Activated naive CD8-positive, alpha-beta T cell treated with anti-CD3 and anti-CD28 coated beads, Interleukin-2, amount 50 U/mL, for 16 hours (primary cell): Measurements from ENCODE around the gene PVRIG.
"Not testable (repeated sequence)": the region's sequence is repeated elsewhere in the genome, so short reads cannot be mapped to it uniquely, and the experiment has no call there.

ENCODE experiments used
- DNase-seq: peaks from one replicate; pipeline ENCODE4 v3.0.0-alpha.2; 2020; ENCODE audit warnings: low read depth, low spot score

PVRIG gene

GRCh38 chr7:100234660-100235317 is 15.0 kb downstream of the PVRIG start:
- not testable (repeated sequence) for DNase-seq

- not testable (repeated sequence) for DNase-seq
Observed at GRCh38 chr7:100239975-100240374, 20.2 kb downstream of the PVRIG start.

GRCh38 chr7:100243385-100243784 is 23.6 kb downstream of the PVRIG start:
- peak; percentile 50 for DNase-seq

GRCh38 chr7:100244988-100245605 is 25.3 kb downstream of the PVRIG start:
- not testable (repeated sequence) for DNase-seq

GRCh38 chr7:100246121-100246864 is 26.5 kb downstream of the PVRIG start:
- DNase-seq = not testable (repeated sequence)

GRCh38 chr7:100246865-100247137 is 27.1 kb downstream of the PVRIG start:
- DNase-seq = not testable (repeated sequence)

- DNase-seq = no peak
Observed at GRCh38 chr7:100247152-100247757, 27.5 kb downstream of the PVRIG start.

GRCh38 chr7:100248483-100248882 is 28.7 kb downstream of the PVRIG start:
- DNase-seq = no peak

- no peak for DNase-seq
Observed at GRCh38 chr7:100257017-100257416, 37.3 kb downstream of the PVRIG start.

GRCh38 chr7:100259984-100260383 is 40.2 kb downstream of the PVRIG start:
- not testable (repeated sequence) for DNase-seq

- DNase-seq = not testable (repeated sequence)
Observed at GRCh38 chr7:100262896-100263295, 43.1 kb downstream of the PVRIG start.

- DNase-seq = not testable (repeated sequence)
Observed at GRCh38 chr7:100264223-100264622, 44.5 kb downstream of the PVRIG start.

GRCh38 chr7:100264669-100265165 is 45.0 kb downstream of the PVRIG start:
- not testable (repeated sequence) for DNase-seq

GRCh38 chr7:100265851-100266250 is 46.1 kb downstream of the PVRIG start:
- DNase-seq = not testable (repeated sequence)

GRCh38 chr7:100266576-100267354 is 47.0 kb downstream of the PVRIG start:
- no peak for DNase-seq

GRCh38 chr7:100267648-100268047 is 47.9 kb downstream of the PVRIG start:
- DNase-seq = no peak

- not testable (repeated sequence) for DNase-seq
Observed at GRCh38 chr7:100268882-100269281, 49.1 kb downstream of the PVRIG start.

GRCh38 chr7:100269306-100270045 is 49.7 kb downstream of the PVRIG start:
- DNase-seq = not testable (repeated sequence)

- DNase-seq = not testable (repeated sequence)
Observed at GRCh38 chr7:100270046-100270918, 50.5 kb downstream of the PVRIG start.
